Islet precursor cell (in vitro differentiated cells): ENCODE results near the gene ARHGAP8.

ENCODE experiments used
- DNase-seq: peaks from one replicate; pipeline ENCODE4 v3.0.0-alpha.2; 2018

The ARHGAP8 gene

DNA sequence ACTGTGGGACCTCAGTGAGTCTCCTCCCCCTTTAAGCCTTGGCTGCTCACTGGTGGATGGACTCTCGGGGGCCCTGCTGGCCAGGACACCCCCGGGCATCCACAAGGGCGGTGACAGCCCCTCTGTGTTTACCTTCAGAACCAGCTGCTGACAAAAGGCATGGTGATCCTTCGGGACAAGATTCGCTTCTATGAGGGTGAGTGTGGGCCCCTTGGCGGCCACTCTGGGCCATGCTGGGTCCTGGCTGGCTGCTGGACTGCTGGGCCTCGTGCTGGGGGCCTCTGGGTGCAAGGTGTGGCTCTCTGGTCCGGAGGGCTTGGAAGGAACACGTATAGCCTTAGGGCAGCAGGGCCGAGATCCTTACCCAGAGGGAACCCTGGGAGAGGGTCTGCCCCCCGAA is 25.9 kb upstream of the ARHGAP8 start:
- DNase-seq: no peak

- DNase-seq: no peak
Observed at GRCh38 chr22:44727148-44727547, 25.2 kb upstream of the ARHGAP8 start.

DNA sequence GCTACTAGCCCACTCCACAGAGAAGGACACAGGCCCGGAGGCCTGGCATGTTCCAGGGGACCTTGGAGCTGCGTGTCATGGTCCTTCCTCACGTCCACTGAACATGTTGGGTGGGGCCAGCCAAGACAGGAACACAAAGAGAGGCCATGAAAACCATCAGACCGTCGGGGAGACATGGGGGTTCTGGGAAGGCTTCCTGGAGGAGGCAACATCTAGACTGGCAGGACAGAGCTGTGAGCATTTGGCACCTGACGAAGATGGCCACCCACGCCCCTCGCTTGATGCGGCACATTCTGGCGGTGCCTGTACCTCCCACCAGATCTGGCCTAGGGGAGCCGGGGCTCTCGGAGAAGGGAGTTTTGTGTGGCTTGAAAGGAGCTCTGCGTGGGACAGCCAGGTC is 24.7 kb upstream of the ARHGAP8 start:
- no peak for DNase-seq

GRCh38 chr22:44728761-44729324 is 23.5 kb upstream of the ARHGAP8 start:
- no peak for DNase-seq

DNA sequence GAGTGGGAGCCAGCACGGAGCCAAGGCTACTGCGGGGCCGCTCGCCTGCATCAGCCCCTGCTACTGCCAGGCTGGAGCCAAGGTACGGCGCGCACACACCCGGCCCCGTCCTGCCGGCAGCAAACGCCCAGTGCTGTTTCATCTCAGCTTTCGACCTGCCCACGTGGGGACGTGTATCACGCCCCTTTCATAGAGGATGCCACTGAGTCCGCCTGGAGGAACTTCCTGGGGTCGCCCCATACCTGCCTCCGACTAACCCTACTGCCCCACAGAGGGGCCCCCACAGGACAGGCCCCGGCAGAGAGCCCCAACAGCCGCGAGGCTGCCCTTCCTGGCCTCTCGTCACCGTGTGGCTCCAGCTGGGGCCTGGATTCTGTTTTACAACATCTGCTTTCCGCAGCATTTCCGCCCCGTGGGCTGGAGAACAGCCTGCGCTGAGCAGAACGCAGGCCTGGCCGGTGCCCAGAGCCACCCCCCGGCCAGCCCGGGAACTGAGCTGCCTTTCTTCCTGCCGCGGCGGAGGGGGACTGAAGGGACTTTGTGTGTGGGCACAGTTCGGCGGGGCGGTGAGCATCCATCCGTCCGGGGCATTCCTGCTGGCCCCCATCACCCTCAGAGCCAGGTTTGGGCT is 22.9 kb upstream of the ARHGAP8 start:
- DNase-seq: no peak

DNA sequence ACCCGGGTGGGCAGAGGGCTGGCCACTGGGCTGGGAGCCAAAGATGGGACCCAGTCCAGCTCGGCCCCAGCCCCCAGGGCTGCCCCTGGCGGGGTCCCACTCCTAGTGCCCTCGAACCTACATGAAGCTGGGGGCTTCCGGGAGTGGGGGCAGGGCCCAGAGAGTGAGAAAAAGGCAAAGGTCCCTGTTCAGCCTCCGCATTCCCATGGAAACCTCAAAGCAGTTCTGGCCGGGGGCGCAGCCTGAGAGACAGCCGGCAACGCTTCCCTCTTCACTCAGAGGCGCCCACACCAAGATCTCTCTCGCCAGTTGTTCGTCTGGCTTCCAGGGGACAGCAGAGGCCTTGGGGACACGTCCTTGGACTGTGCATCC is 22.4 kb upstream of the ARHGAP8 start:
- DNase-seq: no peak

DNA sequence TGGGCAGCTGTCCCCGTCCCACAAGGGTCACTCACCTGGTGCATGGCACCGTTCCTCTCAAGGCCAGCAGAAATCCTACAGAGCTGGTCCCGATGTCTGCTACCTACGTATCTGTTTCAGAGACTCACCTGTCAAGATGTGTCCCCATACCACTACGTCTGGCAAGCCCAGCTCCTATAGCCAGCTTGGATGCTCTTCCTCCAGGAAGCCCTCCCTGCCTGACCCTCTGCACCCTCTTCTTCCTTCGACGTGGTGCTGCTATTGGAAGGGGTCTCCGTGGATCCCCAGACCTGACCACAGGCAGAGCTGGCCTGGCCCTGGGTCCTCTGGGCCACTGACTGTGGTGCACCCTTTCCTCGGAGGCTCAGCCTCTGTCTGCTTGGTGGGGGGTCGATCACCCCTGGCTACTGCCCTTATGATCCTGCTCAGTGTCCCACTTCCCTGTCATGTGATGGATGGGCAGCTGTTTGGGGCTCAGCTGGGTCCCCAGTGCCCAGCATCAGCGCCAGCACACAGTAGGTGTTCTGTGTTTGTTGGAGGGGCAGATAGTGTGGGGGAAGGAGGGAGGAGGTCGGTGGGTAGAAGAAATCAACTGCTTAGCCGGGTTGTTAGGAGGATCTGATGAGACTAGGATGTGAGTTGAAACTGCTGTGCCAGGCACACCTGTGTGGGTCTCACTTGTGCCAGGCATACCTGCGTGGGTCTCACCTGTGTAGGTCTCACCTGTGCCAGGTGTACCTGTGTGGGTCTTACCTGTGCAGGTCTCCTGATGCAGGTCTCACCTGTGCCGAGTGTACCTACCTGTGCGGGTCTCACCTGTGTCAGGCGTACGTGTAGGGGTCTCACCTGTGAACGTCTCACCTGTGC is 21.7 kb upstream of the ARHGAP8 start:
- DNase-seq: no peak

DNA sequence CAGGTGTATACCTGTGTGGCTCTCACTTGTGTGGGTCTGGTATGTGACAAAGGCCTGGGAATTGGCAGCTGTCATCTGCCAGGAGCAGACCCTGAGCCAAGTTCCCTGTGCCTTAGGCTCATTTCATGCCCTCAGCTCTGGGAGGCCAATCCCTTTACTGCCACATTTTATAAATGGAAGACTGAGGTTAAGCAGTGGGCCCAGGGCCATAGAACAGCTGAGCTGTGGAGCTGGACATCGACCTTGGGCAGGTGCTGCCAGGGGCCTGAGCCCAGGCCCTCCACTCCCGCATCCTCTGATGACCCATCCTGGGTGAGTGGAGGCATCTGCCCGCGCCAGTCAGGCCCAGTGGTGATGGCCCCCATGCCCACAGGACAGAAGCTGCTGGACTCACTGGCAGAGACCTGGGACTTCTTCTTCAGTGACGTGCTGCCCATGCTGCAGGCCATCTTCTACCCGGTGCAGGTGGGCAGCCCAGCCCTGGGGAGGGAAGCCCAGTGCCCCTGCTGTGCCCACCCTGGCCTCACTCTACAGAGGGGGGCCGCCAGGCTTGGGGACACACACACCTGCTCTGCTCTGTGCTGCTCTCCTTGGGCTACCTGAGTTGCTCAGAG is 20.9 kb upstream of the ARHGAP8 start:
- DNase-seq: no peak

- DNase-seq: no peak
Observed at GRCh38 chr22:44732017-44732561, 20.3 kb upstream of the ARHGAP8 start.

DNA sequence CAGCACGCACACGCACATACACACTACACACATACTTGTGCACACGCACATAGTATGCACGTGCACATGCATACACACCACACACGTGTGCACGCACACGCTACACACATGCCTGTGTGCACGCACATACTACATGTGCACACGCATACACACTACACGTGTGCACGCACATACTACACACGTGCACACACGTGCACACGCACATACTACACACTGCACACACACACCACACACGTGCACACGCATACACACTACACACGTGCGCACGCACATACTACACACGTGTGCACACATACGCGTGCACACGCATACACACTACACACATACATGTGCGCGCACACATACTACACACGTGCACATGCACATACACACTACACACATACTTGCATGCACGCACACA is 19.7 kb upstream of the ARHGAP8 start:
- no peak for DNase-seq

GRCh38 chr22:44733426-44734106 is 18.8 kb upstream of the ARHGAP8 start:
- DNase-seq: no peak

DNA sequence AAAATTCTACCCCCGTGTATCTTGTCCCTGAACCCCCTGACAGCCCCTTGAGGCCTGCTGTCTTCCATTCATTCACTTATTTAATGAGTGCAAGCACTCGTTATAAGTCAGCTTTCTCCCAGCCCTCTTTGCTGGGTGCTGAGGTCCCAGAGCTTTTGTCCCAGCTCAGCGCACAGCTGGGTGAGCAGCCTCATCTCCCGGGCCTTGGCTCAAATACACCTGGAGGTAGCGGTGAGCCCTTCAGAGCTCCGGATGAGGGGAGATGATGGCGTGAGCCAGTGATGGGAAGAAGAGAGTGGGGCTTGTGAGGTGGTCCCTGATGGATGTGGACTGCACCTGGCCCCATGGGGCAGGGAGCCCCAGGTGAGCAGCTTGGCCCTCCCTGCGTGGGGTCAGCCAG is 18.1 kb upstream of the ARHGAP8 start:
- DNase-seq: no peak

DNA sequence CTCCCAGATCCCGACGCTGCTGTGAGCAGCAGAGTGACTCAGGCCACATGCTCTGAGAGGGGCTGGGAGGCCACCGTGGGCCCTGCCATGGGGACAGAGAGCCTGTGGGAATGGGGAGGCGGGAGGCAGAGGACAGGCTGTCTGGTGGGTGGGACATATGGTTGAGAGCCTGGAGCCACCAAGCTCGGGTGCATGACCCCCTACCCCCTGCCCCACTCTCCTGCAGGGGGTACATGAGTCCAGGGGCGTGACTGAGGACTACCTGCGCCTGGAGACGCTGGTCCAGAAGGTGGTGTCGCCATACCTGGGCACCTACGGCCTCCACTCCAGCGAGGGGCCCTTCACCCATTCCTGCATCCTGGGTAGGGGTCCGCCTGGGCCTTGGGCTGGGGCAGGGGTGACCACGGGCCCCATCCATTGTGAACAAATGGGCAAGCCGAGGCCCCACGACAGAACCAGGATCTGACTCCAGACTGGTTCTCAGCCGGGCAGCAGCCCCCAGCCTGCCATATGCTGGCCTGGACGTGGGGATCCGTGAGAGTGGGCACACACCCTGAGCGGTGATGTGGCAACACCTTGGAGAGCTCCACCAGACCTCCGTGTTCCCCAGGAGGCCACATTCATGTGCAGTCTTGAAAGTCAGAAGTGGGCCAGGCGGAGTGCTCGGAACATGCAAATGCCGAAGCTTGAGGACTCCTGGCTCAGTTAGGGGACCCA is 17.4 kb upstream of the ARHGAP8 start:
- DNase-seq: no peak

GRCh38 chr22:44735518-44736428 is 16.6 kb upstream of the ARHGAP8 start:
- peak; percentile 88 for DNase-seq

DNA sequence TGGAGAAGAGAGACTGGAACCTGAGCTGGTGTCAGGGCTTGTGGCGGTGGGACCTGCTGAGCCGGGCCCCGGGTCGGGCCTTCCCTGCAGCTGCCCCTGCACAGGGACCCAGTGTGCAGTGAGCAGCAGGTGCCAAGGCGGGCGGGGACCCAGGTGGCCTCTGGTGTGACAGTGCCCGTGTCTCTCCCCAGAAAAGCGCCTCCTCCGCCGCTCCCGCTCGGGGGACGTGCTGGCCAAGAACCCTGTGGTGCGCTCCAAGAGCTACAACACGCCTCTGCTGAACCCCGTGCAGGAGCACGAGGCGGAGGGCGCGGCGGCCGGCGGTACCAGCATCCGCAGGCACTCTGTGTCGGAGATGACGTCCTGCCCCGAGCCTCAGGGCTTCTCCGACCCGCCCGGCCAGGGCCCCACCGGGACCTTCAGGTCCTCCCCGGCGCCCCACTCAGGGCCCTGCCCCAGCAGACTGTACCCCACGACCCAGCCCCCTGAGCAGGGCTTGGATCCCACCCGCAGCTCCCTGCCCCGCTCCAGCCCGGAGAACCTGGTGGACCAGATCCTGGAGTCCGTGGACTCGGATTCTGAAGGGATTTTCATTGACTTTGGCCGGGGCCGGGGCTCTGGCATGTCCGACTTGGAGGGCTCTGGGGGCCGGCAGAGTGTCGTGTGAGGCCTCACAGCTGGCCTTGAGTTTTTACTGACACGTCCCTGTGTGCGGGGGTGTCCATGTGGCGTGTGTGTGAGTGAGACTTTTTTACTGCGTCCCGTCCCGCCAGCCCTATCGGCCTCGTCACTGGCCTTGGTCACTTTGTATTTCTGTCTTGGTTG is 15.6 kb upstream of the ARHGAP8 start:
- DNase-seq: no peak

GRCh38 chr22:44737406-44738346 is 14.7 kb upstream of the ARHGAP8 start:
- peak; percentile 74 for DNase-seq

DNA sequence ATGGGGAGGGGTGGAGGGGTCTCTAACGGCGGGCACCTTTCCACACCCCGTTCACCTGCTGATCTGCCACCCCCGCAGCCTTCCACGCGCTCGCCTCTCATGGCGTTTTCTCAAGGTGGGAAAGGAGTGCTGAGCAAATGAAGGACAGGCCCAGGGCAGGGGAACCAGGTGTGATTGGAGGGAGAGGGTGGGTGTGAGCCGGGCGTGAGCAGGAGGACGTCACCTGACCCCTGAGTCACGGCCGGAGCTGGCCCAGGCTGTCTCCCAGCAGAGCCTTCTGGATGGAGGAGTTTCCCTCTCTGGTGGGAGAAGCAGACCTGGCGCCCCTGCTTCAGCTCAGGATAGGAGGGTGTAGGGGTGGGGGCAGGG is 14.0 kb upstream of the ARHGAP8 start:
- DNase-seq: peak; percentile 91

DNA sequence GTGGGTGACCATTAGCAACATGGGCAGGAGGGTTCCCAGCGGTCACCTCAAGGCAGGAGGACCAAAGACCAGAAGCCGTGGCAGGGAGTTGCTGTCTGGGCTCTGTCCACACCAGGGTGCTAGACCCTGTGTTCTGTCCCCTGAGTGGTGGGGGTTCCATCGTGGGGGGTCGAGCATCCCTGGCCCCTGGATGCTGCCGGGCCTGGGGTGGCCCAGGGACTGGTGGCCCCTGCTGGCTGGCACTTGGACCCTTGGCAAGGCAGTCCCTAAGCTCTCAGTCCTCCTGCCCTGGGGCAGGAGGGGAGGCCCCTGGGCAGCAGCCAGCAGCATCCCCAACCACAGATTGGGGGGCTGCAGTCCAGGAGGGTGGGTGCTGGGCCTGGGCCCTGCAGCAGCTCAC is 13.4 kb upstream of the ARHGAP8 start:
- DNase-seq: no peak

DNA sequence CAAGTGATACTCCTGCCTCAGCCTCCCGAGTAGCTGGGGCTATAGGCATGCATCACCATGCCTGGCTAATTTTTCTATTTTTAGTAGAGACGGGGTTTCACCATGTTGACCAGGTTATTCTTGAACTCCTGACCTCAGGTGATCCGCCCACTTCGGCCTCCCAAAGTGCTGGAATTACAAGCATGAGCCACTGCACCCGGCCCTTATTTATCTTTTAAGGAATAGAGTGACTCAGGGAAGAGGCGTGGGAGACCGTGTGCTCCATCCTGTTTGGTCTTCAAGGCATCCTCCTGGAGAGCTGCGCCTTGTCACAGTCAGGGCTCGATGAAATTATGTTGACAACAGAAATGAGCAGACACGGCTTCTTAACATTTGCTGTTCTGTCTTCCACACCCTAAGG is 12.7 kb upstream of the ARHGAP8 start:
- peak; percentile 72 for DNase-seq
